IMR-90 (cell line): ENCODE measurements around the gene EPS15. TPM values are rescaled to one million over a fixed set of nuclear protein-coding genes. Genes with fewer than 3 reads are reported as not detected.

Experiments
- ATAC-seq: fragments of 200-7000 bp; cut with Tn5 transposase; 2 replicates; pipeline ENCODE4 v1.9.1; 2020; ENCODE audit warnings: low read depth, mild to moderate bottlenecking, moderate library complexity
- BruUV-seq: library from RNA; stranded (reverse); fragments of 400-500 nt; replicated peaks from 2 replicates; lab custom pipeline; 2021; lab: Mats Ljungman, UMichigan
- CTCF ChIA-PET: fragments of 300-600 bp; formaldehyde crosslinking; extraction: SDS; loops from one replicate; lab custom pipeline; 2021; ENCODE audit warnings: antibody characterized with exemption; lab: Yijun Ruan, JAX
- POLR2A ChIA-PET: fragments of 300-600 bp; sonication (Branson Sonifier 250); formaldehyde crosslinking; loops from one replicate; lab custom pipeline; 2022; ENCODE audit warnings: antibody characterized with exemption; ENCODE audit not compliant: unreplicated experiment; lab: Charles Lee
- DNase-seq: peaks from one replicate; pipeline ENCODE4 v3.0.0; 2013
- H2AFZ ChIP-seq: replicated peaks from 2 replicates; pipeline ENCODE3; 2013; ENCODE audit warnings: low read length, mild to moderate bottlenecking; ENCODE audit not compliant: poor library complexity
- H2AK5ac ChIP-seq: 2 replicates; pipeline ENCODE4 v1.6.1; 2013; ENCODE audit warnings: low read depth, low read length, inconsistent platforms
- H2AK9ac ChIP-seq: replicated peaks from 2 replicates; pipeline ENCODE3; 2013; ENCODE audit warnings: mild to moderate bottlenecking, low read depth, low read length, moderate library complexity; ENCODE audit not compliant: poor library complexity
- H2BK120ac ChIP-seq: 2 replicates; pipeline ENCODE4 v1.6.1; 2013; ENCODE audit warnings: low read depth, low read length, inconsistent platforms
- H2BK15ac ChIP-seq: 3 replicates; pipeline ENCODE4 v1.6.1; 2013; ENCODE audit warnings: low read depth, low read length, inconsistent platforms
- H2BK20ac ChIP-seq: 2 replicates; pipeline ENCODE4 v1.6.1; 2013; ENCODE audit warnings: low read depth, mild to moderate bottlenecking, inconsistent platforms, low read length, moderate library complexity
- H2BK5ac ChIP-seq: 2 replicates; pipeline ENCODE4 v1.6.1; 2013; ENCODE audit warnings: mild to moderate bottlenecking, low read depth, low read length, inconsistent platforms; ENCODE audit not compliant: poor library complexity, severe bottlenecking
- H3K14ac ChIP-seq: replicated peaks from 2 replicates; pipeline ENCODE4 v1.6.1; 2013; ENCODE audit warnings: low read depth, low read length, inconsistent platforms
- H3K18ac ChIP-seq: 2 replicates; pipeline ENCODE4 v1.6.1; 2013; ENCODE audit warnings: low read depth, low read length, control low read depth
- H3K23ac ChIP-seq: 2 replicates; pipeline ENCODE4 v1.6.1; 2013; ENCODE audit warnings: low read depth, low read length, inconsistent platforms
- H3K27ac ChIP-seq: 2 replicates; pipeline ENCODE4 v1.5.1; 2013; ENCODE audit warnings: mild to moderate bottlenecking, control low read depth, low read length; ENCODE audit not compliant: insufficient read depth
- H3K27me3 ChIP-seq: 2 replicates; pipeline ENCODE4 v1.6.1; 2013; ENCODE audit warnings: low read length; ENCODE audit not compliant: control insufficient read depth, insufficient read depth
- H3K36me3 ChIP-seq: 2 replicates; pipeline ENCODE4 v1.6.1; 2013; ENCODE audit warnings: low read length, mixed read lengths; ENCODE audit not compliant: control insufficient read depth, insufficient read depth
- H3K4ac ChIP-seq: 2 replicates; pipeline ENCODE4 v1.6.1; 2013; ENCODE audit warnings: low read depth, low read length, inconsistent platforms
- H3K4me1 ChIP-seq: 2 replicates; pipeline ENCODE4 v1.6.1; 2013; ENCODE audit warnings: low read length, mixed read lengths; ENCODE audit not compliant: control insufficient read depth, insufficient read depth
- H3K4me2 ChIP-seq: 2 replicates; pipeline ENCODE4 v1.6.1; 2013; ENCODE audit warnings: low read depth, mild to moderate bottlenecking, control low read depth, low read length, moderate library complexity
- H3K4me3 ChIP-seq: 2 replicates; pipeline ENCODE4 v1.5.1; 2013; ENCODE audit warnings: low read depth, mild to moderate bottlenecking, control low read depth, low read length, moderate library complexity; ENCODE audit not compliant: insufficient read depth
- H3K56ac ChIP-seq: 2 replicates; pipeline ENCODE4 v1.6.1; 2013; ENCODE audit warnings: low read length, inconsistent platforms; ENCODE audit not compliant: insufficient read depth; ENCODE audit errors: extremely low read depth
- H3K79me1 ChIP-seq, 2 experiments: 2 replicates each; pipeline ENCODE4 v1.6.1; 2013; ENCODE audit warnings: low read length in 2 of 2, inconsistent platforms in 1 of 2, low read depth in 1 of 2
- H3K9ac ChIP-seq: 2 replicates; pipeline ENCODE4 v1.6.1; 2013; ENCODE audit warnings: low read depth, low read length, control low read depth
- H3K9me1 ChIP-seq: 2 replicates; pipeline ENCODE4 v1.6.1; 2013; ENCODE audit warnings: low read length, inconsistent platforms; ENCODE audit not compliant: insufficient read depth
- H3K9me3 ChIP-seq: 2 replicates; pipeline ENCODE4 v1.6.1; 2013; ENCODE audit warnings: low read length; ENCODE audit not compliant: control insufficient read depth, insufficient read depth
- H4K20me1 ChIP-seq: 2 replicates; pipeline ENCODE4 v1.6.1; 2013; ENCODE audit warnings: low read length, inconsistent platforms; ENCODE audit not compliant: insufficient read depth
- H4K5ac ChIP-seq: 2 replicates; pipeline ENCODE4 v1.6.1; 2013; ENCODE audit warnings: mild to moderate bottlenecking, low read depth, low read length, control low read depth
- H4K8ac ChIP-seq, 2 experiments: 2 replicates each; pipeline ENCODE4 v1.6.1; 2013; ENCODE audit warnings: low read depth in 2 of 2, low read length in 2 of 2, control low read depth in 1 of 2, inconsistent platforms in 1 of 2
- H4K91ac ChIP-seq: 2 replicates; pipeline ENCODE4 v1.6.1; 2013; ENCODE audit warnings: low read depth, low read length, inconsistent platforms; ENCODE audit not compliant: insufficient read depth
- MAZ ChIP-seq: IDR thresholded peaks from 2 replicates; pipeline ENCODE4 v1.6.1; 2012; ENCODE audit warnings: low read depth, mild to moderate bottlenecking, low read length, improper control_type of control experiment, moderate library complexity, borderline replicate concordance
- NFE2L2 ChIP-seq: fragments of 150-350 bp; IDR thresholded peaks from 2 replicates; pipeline ENCODE4 v1.6.1; 2016; ENCODE audit warnings: low read depth, mild to moderate bottlenecking, low read length
- RFX5 ChIP-seq: IDR thresholded peaks from 2 replicates; pipeline ENCODE4 v1.8.0; 2012; ENCODE audit warnings: low read depth, mild to moderate bottlenecking, low read length, moderate library complexity
- SMC3 ChIP-seq: fragments of 150-350 bp; IDR thresholded peaks from 2 replicates; pipeline ENCODE4 v1.6.1; 2016; ENCODE audit warnings: low read depth, mild to moderate bottlenecking, antibody characterized with exemption, low read length, moderate library complexity
- WGBS, 2 experiments: methylation state at CpG; one replicate each; pipeline versions ENCODE4 v1.1.5 to v1.1.7; 2013; ENCODE audit warnings: missing lambda C conversion rate in 2 of 2; ENCODE audit not compliant: insufficient read length in 1 of 2; ENCODE audit errors: extremely low coverage in 2 of 2; 5-methylcytosine and 5-hydroxymethylcytosine counted together
- dilution Hi-C: fragments of 300-500 bp; cut with HindIII; formaldehyde crosslinking; loops from one replicate; pipeline ENCODE4 v1.14.3; 2018; ENCODE audit warnings: low sequenced_read_pairs; ENCODE audit not compliant: unreplicated experiment
- in situ Hi-C: fragments of 300-500 bp; cut with MboI; formaldehyde crosslinking; loops from 3 replicates; pipeline ENCODE4 v1.14.3; 2019; ENCODE audit warnings: low sequenced_read_pairs, inconsistent platforms, mixed read lengths
- intact Hi-C: fragments of 100-400 bp; cut with micrococcal nuclease; formaldehyde crosslinking; loops from 2 replicates; pipeline ENCODE4 v1.10.0; 2022
- polyA plus RNA-seq, 3 experiments: library from polyadenylated mRNA; depleted of rRNA; stranded (reverse); fragments of >200 nt; gene quantifications; 2 replicates each; pipeline ENCODE4 v1.2.3, GENCODE V29; 2012; ENCODE audit warnings: low replicate concordance in 1 of 3
- total RNA-seq: library from RNA; depleted of rRNA; stranded (reverse); fragments of >200 nt; gene quantifications from 2 replicates; pipeline ENCODE4 v1.2.3, GENCODE V29; 2012
- TF ChIP-seq, protein P1 (sequence below): fragments of 150-350 bp; IDR thresholded peaks from 2 replicates; pipeline ENCODE4 v1.6.1; 2017; ENCODE audit warnings: mild to moderate bottlenecking, antibody characterized with exemption, low read length, low read depth
- TF ChIP-seq, protein P2 (sequence below): conservative IDR thresholded peaks from 2 replicates; pipeline ENCODE4 v1.5.1; 2012; ENCODE audit warnings: mild to moderate bottlenecking, low read depth, low read length, improper control_type of control experiment

The EPS15 gene
- total and polyA plus RNA-seq, 2 of the 4 experiments (the other 2 are of a cell fraction), result 17.6 to 38.0 TPM

DNA sequence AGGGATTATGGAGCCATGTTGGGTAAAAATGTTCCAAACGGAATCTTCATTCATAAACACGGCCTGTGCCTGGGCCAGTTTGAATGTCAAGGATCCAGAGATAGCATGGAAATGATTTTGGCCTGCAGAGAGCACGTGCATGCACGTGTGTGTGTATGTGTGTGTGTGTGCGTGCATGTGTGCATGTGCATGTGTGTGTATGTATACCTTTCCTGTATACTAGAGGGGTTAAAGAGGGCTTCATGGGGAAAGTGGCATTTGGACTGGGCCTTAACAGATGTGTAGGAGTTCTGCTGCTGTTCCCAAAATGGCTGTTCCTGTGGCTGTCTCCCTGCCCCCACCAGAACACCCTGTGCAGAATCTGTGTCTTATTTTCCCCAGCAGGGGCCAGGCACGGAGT lies 210.4 kb downstream of the EPS15 start:
- ChIA-PET CTCF (no interaction called here), POLR2A (no interaction called here)
- no peak overlapping the region for H3K4me2 ChIP-seq
- H3K9me1 ChIP-seq, result peaks cover 12% of the 10 kb centered on the region; the same call in 1 of the 2 replicates
- H4K91ac ChIP-seq, result no peak overlapping the region
- H3K18ac ChIP-seq, result no peak overlapping the region
- H2BK20ac ChIP-seq, result no peak overlapping the region
- DNase-seq (no peak), ATAC-seq (no peak)
- no peak overlapping the region for H3K27ac ChIP-seq
- no peaks in the 10 kb centered on the region for H3K9me3 ChIP-seq
- intact Hi-C loops, result no loop called here
- no peak overlapping the region for H3K9ac ChIP-seq
- no peak overlapping the region for H2AK5ac ChIP-seq
- no peak overlapping the region for H4K8ac ChIP-seq
- no peak overlapping the region for H3K23ac ChIP-seq
- 88% methylated on average over 3 of the region's 6 CpGs; no CpG with 5 or more reads in 1 of the 2 experiments for WGBS, 2 experiments
- no peak overlapping the region for H2BK15ac ChIP-seq
- no peak overlapping the region for H2BK5ac ChIP-seq
- no peak overlapping the region for H2AK9ac ChIP-seq
- dilution Hi-C loops, result no loop called here
- no peaks in the 10 kb centered on the region for H4K20me1 ChIP-seq
- H3K36me3 ChIP-seq, result no peaks in the 10 kb centered on the region
- no peak overlapping the region for H2AFZ ChIP-seq
- in situ Hi-C loops, result no loop called here
- no peak overlapping the region for H4K5ac ChIP-seq
- peaks cover 2% of the 10 kb centered on the region; the same call in 1 of the 2 replicates for H3K4me1 ChIP-seq
- TF ChIP-seq, protein P1, sequence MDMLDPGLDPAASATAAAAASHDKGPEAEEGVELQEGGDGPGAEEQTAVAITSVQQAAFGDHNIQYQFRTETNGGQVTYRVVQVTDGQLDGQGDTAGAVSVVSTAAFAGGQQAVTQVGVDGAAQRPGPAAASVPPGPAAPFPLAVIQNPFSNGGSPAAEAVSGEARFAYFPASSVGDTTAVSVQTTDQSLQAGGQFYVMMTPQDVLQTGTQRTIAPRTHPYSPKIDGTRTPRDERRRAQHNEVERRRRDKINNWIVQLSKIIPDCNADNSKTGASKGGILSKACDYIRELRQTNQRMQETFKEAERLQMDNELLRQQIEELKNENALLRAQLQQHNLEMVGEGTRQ, result no peak
- TF ChIP-seq SMC3 (no peak), MAZ (no peak), NFE2L2 (no peak), RFX5 (no peak)
- TF ChIP-seq, protein P2, sequence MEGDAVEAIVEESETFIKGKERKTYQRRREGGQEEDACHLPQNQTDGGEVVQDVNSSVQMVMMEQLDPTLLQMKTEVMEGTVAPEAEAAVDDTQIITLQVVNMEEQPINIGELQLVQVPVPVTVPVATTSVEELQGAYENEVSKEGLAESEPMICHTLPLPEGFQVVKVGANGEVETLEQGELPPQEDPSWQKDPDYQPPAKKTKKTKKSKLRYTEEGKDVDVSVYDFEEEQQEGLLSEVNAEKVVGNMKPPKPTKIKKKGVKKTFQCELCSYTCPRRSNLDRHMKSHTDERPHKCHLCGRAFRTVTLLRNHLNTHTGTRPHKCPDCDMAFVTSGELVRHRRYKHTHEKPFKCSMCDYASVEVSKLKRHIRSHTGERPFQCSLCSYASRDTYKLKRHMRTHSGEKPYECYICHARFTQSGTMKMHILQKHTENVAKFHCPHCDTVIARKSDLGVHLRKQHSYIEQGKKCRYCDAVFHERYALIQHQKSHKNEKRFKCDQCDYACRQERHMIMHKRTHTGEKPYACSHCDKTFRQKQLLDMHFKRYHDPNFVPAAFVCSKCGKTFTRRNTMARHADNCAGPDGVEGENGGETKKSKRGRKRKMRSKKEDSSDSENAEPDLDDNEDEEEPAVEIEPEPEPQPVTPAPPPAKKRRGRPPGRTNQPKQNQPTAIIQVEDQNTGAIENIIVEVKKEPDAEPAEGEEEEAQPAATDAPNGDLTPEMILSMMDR, result no peak
- BruUV-seq, result no TSS peak
- H3K4ac ChIP-seq, result no peak overlapping the region
- H3K56ac ChIP-seq, result no peak overlapping the region
- H3K4me3 ChIP-seq, result no peak overlapping the region
- H3K14ac ChIP-seq, result no peak overlapping the region
- no peak overlapping the region for H2BK120ac ChIP-seq
- H3K27me3 ChIP-seq, result no peaks in the 10 kb centered on the region; the same call in 1 of the 2 replicates
- H3K79me1 ChIP-seq, result no peaks in the 10 kb centered on the region
